Neuronal stem cell (in vitro differentiated cells): ENCODE data around the gene P2RY8.
"Not testable (repeated sequence)": the region's sequence is repeated elsewhere in the genome, so short reads cannot be mapped to it uniquely, and the experiment has no call there.

ENCODE experiments used
- DNase-seq: peaks from one replicate; pipeline ENCODE4 v3.0.0-alpha.2; 2013; ENCODE audit warnings: low spot score
- H2AFZ ChIP-seq: one replicate; pipeline ENCODE4 v1.6.1; 2013; ENCODE audit warnings: mild to moderate bottlenecking, low read length, inconsistent platforms
- H2AK5ac ChIP-seq: 2 replicates; pipeline ENCODE4 v1.6.1; 2013; ENCODE audit warnings: low read depth, mild to moderate bottlenecking, inconsistent platforms, low read length, moderate library complexity, mixed read lengths
- H2BK120ac ChIP-seq: 2 replicates; pipeline ENCODE4 v1.6.1; 2013; ENCODE audit warnings: low read depth, mild to moderate bottlenecking, inconsistent platforms, low read length, moderate library complexity, mixed read lengths
- H2BK12ac ChIP-seq: one replicate; pipeline ENCODE4 v1.6.1; 2013; ENCODE audit warnings: low read length, inconsistent platforms
- H2BK15ac ChIP-seq: 2 replicates; pipeline ENCODE4 v1.6.1; 2013; ENCODE audit warnings: mild to moderate bottlenecking, low read length, inconsistent platforms, mixed read lengths
- H2BK5ac ChIP-seq: one replicate; pipeline ENCODE4 v1.6.1; 2013; ENCODE audit warnings: inconsistent platforms, mild to moderate bottlenecking, low read length, moderate library complexity
- H3K14ac ChIP-seq: one replicate; pipeline ENCODE4 v1.6.1; 2013; ENCODE audit warnings: low read length, inconsistent platforms
- H3K18ac ChIP-seq: 2 replicates; pipeline ENCODE4 v1.6.1; 2013; ENCODE audit warnings: low read length, inconsistent platforms
- H3K23ac ChIP-seq: 2 replicates; pipeline ENCODE4 v1.6.1; 2013; ENCODE audit warnings: low read depth, mild to moderate bottlenecking, mixed read lengths, low read length, inconsistent platforms; ENCODE audit not compliant: poor library complexity
- H3K27ac ChIP-seq: replicated peaks from 3 replicates; pipeline ENCODE4 v1.5.1; 2013; ENCODE audit warnings: low read length, inconsistent platforms
- H3K27me3 ChIP-seq, 3 experiments: 2 replicates each; pipeline ENCODE4 v1.6.1; 2013; ENCODE audit warnings: low read length in 3 of 3, mild to moderate bottlenecking in 2 of 3, inconsistent platforms in 1 of 3, low read depth in 1 of 3, mixed read lengths in 1 of 3, moderate library complexity in 1 of 3; ENCODE audit not compliant: control insufficient read depth in 3 of 3, insufficient read depth in 3 of 3
- H3K36me3 ChIP-seq, 2 donors: replicated peaks in 1 of 2; 2 replicates each; pipeline ENCODE4 v1.6.1; 2013; ENCODE audit warnings: low read length in 2 of 2; ENCODE audit not compliant: control insufficient read depth in 2 of 2, insufficient read depth in 2 of 2
- H3K4ac ChIP-seq: 2 replicates; pipeline ENCODE4 v1.6.1; 2013; ENCODE audit warnings: inconsistent platforms, mild to moderate bottlenecking, low read length, moderate library complexity
- H3K4me1 ChIP-seq, 2 donors: 1 replicate in 1 of 2; 2 replicates in 1 of 2; pipeline ENCODE4 v1.6.1; 2013; ENCODE audit warnings: low read length in 2 of 2, low read depth in 1 of 2; ENCODE audit not compliant: control insufficient read depth in 2 of 2, insufficient read depth in 1 of 2
- H3K4me2 ChIP-seq: one replicate; pipeline ENCODE4 v1.6.1; 2013; ENCODE audit warnings: mild to moderate bottlenecking, low read length, inconsistent platforms; ENCODE audit not compliant: insufficient read depth, poor library complexity, severe bottlenecking
- H3K4me3 ChIP-seq, 2 donors: 2 replicates each; pipeline ENCODE4 v1.5.1; 2013; ENCODE audit warnings: low read length in 2 of 2, mild to moderate bottlenecking in 2 of 2, inconsistent platforms in 1 of 2, moderate library complexity in 1 of 2
- H3K79me1 ChIP-seq: one replicate; pipeline ENCODE4 v1.6.1; 2013; ENCODE audit warnings: low read depth, mild to moderate bottlenecking, inconsistent platforms, low read length, moderate library complexity
- H3K9ac ChIP-seq: one replicate; pipeline ENCODE4 v1.6.1; 2013; ENCODE audit warnings: mild to moderate bottlenecking, low read depth, low read length, inconsistent platforms; ENCODE audit not compliant: poor library complexity
- H3K9me3 ChIP-seq, 2 donors: replicated peaks in 1 of 2; 2 replicates each; pipeline versions ENCODE3 to v1.6.1; 2013; ENCODE audit warnings: low read length in 2 of 2, mild to moderate bottlenecking in 2 of 2, inconsistent platforms in 1 of 2, low read depth in 1 of 2, mixed read lengths in 1 of 2, moderate library complexity in 1 of 2; ENCODE audit not compliant: control insufficient read depth in 2 of 2, insufficient read depth in 1 of 2
- H4K8ac ChIP-seq: one replicate; pipeline ENCODE4 v1.6.1; 2013; ENCODE audit warnings: low read depth, mild to moderate bottlenecking, inconsistent platforms, low read length, moderate library complexity
- H4K91ac ChIP-seq: one replicate; pipeline ENCODE4 v1.6.1; 2013; ENCODE audit warnings: low read length, low read depth, mild to moderate bottlenecking, inconsistent platforms; ENCODE audit not compliant: poor library complexity
- WGBS, 2 donors: extraction: QIAGEN DNeasy Blood & Tissue Kit; methylation state at CpG; one replicate each; pipeline ENCODE4 v1.1.7; 2013; ENCODE audit warnings: missing lambda C conversion rate in 2 of 2, mixed read lengths in 1 of 2; ENCODE audit not compliant: insufficient read length in 2 of 2, insufficient replicate concordance in 1 of 2; ENCODE audit errors: extremely low coverage in 2 of 2; 5-methylcytosine and 5-hydroxymethylcytosine counted together

P2RY8 gene

DNA sequence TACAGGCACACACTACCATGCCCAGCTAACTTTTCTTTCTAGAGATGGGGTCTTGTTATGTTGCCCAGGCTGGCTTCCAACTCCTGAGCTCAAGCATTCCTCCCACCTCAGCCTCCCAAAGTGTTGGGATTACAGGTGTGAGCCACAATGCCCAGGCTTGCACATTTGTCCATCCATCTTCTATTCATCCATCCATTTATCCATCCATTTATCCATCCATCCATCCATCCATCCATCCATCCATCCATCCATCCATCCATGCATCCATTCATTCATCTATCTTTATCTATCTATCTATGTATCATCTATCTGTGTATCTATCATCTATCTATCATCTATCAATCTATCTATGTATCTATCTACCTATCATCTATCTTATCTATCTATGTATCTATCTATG is 20.5 kb upstream of the P2RY8 start:
- H2BK15ac ChIP-seq, H3K27ac ChIP-seq, H3K4me3 ChIP-seq, H3K27me3 ChIP-seq, H2BK12ac ChIP-seq, H2BK5ac ChIP-seq, H3K4me1 ChIP-seq, H3K36me3 ChIP-seq, H2AFZ ChIP-seq, H3K79me1 ChIP-seq, H3K18ac ChIP-seq, H3K4ac ChIP-seq, DNase-seq, H3K9me3 ChIP-seq, H4K91ac ChIP-seq, H3K23ac ChIP-seq, H2AK5ac ChIP-seq, H3K14ac ChIP-seq, H3K4me2 ChIP-seq, H2BK120ac ChIP-seq, H3K9ac ChIP-seq, H4K8ac ChIP-seq: not testable (repeated sequence)

DNA sequence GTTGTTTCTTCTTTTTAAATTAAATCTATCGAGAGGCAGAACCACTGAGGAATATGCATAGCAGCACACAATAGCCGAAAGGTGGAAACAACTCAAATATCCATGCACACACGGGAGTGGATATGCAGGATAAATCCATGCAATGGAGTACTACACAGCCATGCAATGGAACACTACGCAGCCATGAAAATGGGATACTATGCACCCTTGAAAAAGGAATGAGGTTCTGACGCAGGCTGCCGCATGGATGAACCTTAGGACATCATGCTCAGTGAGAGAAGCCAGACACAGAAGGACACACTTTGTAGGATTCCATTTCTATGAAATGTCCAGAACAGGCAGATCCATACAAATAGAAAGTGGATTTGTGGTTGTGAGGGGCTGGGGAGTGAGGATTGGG is 18.4 kb upstream of the P2RY8 start:
- no peak overlapping the region for H2BK15ac ChIP-seq
- H3K14ac ChIP-seq: no peak overlapping the region
- no peak overlapping the region for H3K4me2 ChIP-seq
- H2BK120ac ChIP-seq: no peak overlapping the region
- H3K27me3 ChIP-seq: no peaks in the 10 kb centered on the region
- no peaks in the 10 kb centered on the region for H3K4me1 ChIP-seq
- no peak overlapping the region for H3K27ac ChIP-seq
- no peak overlapping the region for H3K4ac ChIP-seq
- no peak overlapping the region for H3K4me3 ChIP-seq
- no peak overlapping the region for H2AK5ac ChIP-seq
- H4K91ac ChIP-seq: no peak overlapping the region
- WGBS, 2 donors: no CpG with 5 or more reads among the region's 6 CpGs
- no peaks in the 10 kb centered on the region for H3K36me3 ChIP-seq
- H3K18ac ChIP-seq: no peak overlapping the region
- H3K9me3 ChIP-seq: no peaks in the 10 kb centered on the region
- no peak overlapping the region for H2BK12ac ChIP-seq
- H3K23ac ChIP-seq: no peak overlapping the region
- H3K79me1 ChIP-seq: peaks cover 3% of the 10 kb centered on the region
- H2BK5ac ChIP-seq: no peak overlapping the region
- H4K8ac ChIP-seq: no peak overlapping the region
- no peak overlapping the region for H3K9ac ChIP-seq
- no peak for DNase-seq
- no peak overlapping the region for H2AFZ ChIP-seq

DNA sequence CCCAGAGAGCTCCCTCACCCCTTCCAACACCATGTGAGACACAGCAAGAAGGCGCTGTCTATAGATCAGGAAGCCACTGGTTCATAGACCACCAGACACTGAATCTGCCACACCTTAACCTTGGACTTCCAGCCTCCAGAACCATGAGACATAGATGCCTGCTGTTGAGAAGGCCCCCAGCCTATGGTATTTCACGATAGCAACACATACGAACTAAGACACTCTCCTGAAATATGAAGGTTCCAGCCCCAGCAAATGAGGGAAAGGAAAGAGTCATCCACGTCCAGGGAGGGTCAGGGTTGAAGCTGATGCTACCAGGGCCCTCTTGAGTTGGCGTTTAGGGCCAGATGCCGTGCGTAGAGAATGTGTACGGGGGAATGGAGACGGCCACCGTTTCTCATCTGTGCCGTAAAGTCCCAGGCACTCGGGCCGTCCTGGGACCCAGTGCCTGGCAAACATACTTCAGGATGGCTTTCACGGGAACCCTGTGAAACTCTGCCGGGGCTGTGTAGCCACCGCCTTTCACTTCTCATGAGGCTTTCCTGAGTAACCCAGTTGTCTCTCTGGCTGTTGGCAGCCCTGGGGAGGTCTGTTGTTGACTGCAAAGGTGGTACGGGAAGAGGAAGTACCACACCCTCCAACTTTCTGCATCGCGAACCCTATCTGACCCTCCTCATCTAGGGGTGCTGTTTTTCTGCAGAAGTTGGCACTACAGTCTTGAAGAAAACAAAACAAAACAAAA is 17.7 kb upstream of the P2RY8 start:
- Histone ChIP-seq H2BK5ac (no peak overlapping the region), H2BK15ac (no peak overlapping the region), H3K4me3 (no peak overlapping the region), H2BK12ac (no peak overlapping the region), H4K91ac (no peak overlapping the region), H3K4ac (no peak overlapping the region), H3K23ac (no peak overlapping the region), H3K4me1 (no peaks in the 10 kb centered on the region), H2BK120ac (no peak overlapping the region), H2AFZ (no peak overlapping the region), H3K14ac (no peak overlapping the region), H3K36me3 (no peaks in the 10 kb centered on the region), H2AK5ac (no peak overlapping the region), H3K27ac (no peak overlapping the region), H3K4me2 (no peak overlapping the region), H3K9ac (no peak overlapping the region), H4K8ac (no peak overlapping the region), H3K27me3 (no peaks in the 10 kb centered on the region), H3K9me3 (no peaks in the 10 kb centered on the region), H3K79me1 (peaks cover 3% of the 10 kb centered on the region), H3K18ac (no peak overlapping the region)
- no peak for DNase-seq
- WGBS, 2 donors: no CpG with 5 or more reads among the region's 19 CpGs

DNA sequence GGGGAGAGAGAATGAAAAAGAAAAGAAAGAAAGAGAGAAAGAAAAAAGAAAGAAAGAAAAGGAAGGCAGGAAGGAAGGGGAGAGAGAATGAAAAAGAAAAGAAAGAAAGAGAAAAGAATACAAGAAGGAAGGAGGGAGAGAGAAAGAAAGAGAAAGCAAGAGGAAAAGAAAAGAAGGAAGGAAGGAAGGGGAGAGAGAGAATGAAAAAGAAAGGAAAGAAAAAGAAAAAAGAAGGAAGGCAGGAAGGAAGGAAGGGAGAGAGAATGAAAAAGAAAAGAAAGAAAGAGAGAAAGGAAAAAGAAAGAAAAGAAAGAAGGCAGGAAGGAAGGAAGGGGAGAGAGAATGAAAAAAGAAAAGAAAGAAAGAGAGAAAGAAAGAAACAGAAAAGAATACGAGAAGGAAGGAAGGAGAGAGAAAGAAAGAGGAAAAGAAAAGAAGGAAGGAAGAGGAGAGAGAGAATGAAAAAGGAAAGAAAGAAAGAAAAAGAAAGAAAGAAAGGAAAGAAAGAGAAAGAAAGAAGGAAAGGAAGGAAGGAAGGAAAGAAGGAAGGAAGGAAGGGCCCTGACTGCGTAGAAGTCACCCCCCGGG is 15.1 kb upstream of the P2RY8 start:
- Histone ChIP-seq H3K27ac (no peak overlapping the region), H3K36me3 (no peaks in the 10 kb centered on the region), H2BK12ac (no peak overlapping the region), H3K23ac (no peak overlapping the region), H3K79me1 (peaks cover 3% of the 10 kb centered on the region), H3K18ac (no peak overlapping the region), H4K91ac (no peak overlapping the region), H3K9ac (no peak overlapping the region), H3K9me3 (no peaks in the 10 kb centered on the region), H2BK5ac (no peak overlapping the region), H3K14ac (no peak overlapping the region), H3K4ac (no peak overlapping the region), H2BK15ac (no peak overlapping the region), H2BK120ac (no peak overlapping the region), H2AK5ac (no peak overlapping the region), H3K4me2 (no peak overlapping the region), H2AFZ (no peak overlapping the region), H4K8ac (no peak overlapping the region), H3K27me3 (no peaks in the 10 kb centered on the region), H3K4me3 (no peak overlapping the region), H3K4me1 (no peaks in the 10 kb centered on the region)
- no CpG with 5 or more reads among the region's 3 CpGs for WGBS, 2 donors
- DNase-seq: no peak
